ENCODE measurements around the gene CETN1.

Gene CETN1

GRCh38 chr18:627231-627630, 47.1 kb downstream of the CETN1 start:
- DNase-seq, result no peak

DNA sequence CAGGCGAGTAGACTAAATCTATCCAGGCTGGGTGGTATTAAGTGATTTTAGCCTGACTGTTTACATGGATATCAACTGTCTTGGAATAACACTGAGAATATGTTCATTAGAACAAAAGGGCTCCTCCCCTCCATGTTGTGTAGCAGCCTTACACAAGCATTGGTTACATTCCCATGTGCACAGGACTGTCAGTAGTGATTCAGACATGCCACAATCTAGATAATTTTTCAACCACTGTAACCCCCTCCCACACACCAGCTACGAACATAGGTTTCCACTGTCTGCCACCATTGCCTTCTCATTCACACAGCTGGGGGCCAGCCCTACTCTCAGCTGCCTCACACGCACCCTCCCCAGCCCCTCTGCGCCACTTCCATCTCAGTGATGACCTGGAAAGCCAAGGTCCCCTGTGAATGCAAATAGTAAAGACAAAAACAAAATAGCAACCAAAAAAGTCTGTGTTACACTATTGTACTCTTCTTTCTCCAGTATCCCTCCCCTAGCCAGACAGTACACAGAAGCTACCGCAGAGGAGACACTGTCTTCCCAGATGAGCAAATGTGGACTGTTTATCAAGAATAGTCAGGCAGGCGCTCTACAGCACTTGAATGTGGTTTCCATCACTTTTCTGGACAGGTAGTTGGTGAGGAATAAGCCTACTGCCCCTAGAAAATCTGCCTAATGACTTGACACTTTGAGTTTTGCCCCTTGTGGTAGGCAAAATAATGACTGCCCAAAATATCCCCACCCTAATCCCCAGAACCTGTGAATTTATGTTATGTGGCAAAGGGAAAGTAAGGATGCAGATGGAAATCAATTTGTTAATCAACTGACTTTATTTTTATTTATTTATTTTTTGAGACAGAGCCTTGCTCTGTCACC, 49.3 kb downstream of the CETN1 start:
- no peak for DNase-seq

- no peak for DNase-seq
Observed at GRCh38 chr18:631560-631959, 51.4 kb downstream of the CETN1 start.

All from NCI-H1930 (cell line).